HG03342 (cell line): ENCODE data around the gene RYR2.
"Not testable (repeated sequence)": the region's sequence is repeated elsewhere in the genome, so short reads cannot be mapped to it uniquely, and the experiment has no call there.

Experiments used
- ATAC-seq: cut with Tn5 transposase; IDR thresholded peaks from one replicate; pipeline ENCODE4 v1.9.1; 2021; ENCODE audit warnings: mild to moderate bottlenecking, moderate library complexity; ENCODE audit not compliant: unreplicated experiment

The RYR2 gene

DNA sequence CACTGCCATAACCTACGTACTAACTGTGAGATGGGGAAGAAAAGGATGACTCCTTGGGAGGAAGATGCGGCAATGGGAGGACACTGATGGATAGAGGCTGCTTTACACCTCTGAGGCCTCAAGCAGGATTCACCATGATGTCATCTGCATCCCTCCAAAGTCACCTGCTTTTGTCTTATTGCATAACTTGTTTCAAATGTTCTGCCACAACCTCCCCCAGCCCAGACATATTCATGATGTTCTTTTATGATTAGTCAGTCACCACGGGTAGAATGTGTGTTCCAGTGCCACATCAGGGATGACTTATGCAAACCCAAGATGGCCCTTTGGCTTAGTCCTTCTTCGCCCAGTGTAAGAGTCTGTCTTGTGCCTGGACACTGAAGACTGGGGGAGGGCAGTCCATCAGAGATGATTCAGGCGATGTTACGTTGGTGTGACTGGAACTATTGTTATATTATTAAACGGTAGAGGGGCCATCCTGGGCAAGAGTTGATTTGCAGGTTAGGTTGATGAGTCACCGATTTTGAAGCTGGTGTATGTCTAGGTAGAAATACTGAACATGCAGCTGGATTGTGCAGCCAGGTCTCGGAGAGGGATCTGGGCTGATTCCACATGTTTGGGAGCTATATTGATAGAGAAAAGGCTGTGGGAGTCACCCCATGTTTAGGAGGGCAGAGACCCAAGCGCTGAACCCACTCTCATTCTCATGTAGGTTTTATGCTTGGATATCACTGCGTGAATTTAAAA is 32.6 kb downstream of the RYR2 start:
- ATAC-seq: no peak

DNA sequence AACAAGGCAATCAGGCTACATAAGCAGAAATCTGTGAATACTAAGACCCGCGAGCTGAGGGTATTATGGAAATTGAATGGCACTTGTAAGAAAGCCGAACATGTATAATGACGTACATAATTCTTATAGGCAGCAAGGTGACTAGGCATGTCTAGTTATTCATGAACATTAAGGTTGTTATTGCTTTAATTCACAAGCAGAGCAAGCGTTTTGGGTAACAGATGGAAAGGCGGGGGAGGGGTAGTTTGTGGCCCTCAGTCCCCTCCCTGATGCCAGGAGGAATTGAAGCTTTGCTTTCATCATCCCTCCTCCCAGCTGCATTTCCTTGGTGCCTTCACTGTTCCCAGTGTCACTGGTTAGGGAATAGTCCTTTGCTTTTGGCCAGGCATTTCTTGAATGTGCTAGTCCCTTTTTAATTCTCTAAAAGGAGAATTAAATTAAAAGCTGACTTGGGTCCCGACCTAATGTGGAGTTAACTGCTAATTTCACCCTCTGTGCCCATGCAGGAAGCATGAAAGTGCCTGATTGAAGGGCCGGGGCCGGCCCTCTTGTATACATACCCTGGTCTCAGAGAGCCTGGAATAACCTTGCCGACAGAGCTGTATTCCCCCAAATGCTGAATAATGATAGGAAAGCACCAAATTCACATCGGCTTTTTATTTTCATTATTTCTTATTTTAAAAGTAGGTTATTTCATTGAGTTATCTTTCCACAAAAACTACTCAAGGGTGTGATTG is 42.5 kb downstream of the RYR2 start:
- ATAC-seq: no peak

DNA sequence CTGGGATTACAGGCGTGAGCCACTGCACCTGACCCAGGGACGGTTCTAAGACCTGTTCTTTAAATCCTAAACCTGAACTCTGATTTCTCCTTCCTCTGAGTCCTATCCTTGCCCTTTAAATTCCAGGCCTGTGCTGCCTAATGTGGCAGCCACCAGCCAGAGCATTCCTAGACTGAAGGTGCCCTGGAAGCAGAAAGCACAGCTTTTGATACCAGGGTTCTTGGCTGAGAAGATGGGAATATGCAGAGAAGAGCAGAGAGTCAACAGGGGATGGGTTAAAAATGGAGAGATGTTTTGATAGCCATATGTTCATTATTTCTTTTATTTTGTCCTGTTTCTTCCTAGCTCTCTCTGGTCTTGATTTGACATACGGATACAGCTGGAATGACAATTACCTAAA is 49.7 kb downstream of the RYR2 start:
- no peak for ATAC-seq

DNA sequence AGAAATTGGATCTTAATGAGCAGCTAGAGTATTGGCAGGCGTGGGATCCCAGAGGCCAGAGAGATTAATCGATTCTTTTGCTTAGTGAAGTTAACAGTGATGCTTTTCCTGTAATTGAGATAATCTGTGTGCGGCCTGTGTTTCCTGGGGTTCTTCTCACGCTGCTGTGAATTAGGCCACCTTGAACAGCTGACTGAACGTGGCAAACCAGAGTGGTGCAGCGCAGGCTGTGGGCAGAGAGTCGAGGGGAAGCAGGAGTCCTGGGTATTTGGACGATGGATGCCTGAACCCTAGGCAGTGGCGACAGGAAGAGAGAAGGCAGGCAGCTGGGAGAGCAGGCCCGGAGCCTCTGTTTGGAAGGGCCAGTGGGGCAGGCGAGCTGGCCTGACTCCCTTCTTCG is 51.7 kb downstream of the RYR2 start:
- no peak for ATAC-seq

DNA sequence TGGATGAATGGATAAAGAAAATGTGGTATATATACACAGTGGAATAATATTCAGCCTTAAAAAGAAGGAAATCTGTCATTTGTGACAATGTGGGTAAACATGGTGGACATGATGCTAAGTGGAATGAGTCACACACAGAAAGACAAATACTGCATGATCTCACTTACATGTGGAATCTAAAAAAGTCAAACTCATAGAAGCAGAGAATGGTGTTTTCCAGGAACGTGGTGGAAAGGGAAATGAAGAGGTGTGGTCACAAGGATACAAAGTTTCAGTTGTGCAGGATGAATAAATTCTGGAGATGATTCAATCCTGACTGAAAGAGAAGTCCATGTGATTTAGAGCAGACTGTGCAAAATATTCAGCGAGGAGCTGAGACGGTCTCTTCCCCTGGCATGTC is 56.6 kb downstream of the RYR2 start:
- ATAC-seq: no peak

DNA sequence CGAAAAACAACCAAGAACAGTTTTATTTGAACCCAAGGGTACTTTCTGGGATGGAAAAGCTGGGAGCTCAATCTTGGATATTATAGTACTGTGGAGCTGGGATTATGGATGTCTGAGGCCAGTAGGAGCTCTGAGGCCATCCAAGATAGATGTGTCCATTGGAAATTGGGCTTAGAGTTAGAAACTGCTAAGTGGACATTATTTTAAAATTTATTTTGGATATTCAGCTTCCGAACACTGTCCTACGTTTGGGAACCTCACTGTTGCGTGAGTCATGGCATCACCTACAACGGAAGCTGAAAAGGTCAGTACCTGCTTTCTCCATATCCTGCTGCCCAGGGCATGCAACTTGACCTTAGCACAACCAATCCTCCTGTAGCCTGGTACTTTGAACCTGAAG is 61.0 kb downstream of the RYR2 start:
- ATAC-seq: no peak

DNA sequence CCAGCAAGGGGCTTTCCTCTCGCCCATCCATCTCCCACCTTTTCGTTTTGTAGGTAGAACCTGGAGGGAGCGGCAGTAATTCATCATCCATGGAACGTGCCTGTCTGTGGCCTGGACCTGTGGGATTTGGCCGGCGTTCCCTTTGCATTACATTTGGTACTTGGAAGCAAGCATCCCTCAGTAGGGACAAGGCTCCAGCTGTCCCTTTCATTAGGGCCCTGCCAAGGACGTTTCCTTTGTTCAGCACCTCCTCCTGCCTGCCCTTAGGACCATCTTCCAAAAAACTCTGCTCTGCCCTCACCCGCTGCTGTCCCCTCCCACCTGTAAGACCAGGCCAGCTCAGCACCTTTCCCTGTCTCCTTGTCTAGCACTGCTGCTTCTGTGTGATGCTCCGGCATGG is 62.1 kb downstream of the RYR2 start:
- ATAC-seq: no peak

DNA sequence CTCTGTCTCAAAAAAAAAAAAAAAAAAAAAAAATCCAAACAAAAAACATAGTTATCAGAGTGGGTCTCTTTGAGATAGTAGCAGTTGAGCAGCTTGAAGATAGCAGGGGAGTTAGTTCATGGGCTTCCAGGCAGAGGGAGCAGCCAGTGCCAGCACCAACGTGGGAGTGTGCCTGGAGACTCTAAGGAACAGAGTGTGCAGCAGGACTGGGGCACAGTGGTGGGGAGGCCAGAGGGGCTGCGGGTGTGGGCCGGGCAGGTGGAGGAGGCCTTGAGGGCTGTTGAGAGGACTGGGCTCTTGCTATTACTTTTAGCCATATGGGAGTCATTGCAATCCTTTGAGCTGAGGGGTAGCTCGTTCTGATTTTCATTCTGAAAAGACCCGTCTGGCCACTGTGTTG is 63.8 kb downstream of the RYR2 start:
- ATAC-seq: no peak

DNA sequence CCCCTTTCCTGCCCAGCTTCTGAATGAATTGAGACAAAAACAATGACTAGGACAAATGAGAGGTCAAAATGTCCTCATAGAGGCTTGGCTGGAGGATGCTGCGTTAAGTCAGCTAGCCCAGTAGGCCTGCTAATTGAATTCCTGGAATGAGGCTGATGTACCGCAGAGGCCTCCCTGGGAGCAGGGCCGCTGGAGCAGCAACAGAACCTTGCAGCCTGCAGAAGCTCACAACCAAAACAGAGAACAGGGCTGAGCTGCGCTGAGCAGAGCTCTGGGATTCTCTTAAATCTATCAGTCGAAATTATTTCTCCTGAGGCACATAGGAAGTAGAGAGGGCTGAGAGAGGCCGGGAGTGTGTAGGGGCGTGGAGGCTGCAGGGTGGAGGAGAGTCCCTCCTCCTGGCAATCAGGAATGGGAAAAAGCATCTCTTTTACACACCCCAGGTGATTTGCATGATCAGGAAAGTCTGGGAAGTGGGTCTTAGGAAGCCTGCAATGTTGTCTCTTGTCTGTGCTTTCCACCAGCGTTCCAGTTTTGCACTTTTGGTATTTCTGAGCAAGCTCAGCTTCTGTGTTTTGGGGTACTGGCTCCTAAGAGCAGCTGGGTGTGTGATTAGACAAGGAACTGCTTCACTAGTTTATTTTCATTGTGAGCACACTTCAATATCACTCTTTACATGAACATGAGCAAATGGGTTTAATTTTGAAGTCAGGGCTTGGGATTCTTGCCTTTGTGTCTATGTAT is 66.5 kb downstream of the RYR2 start:
- ATAC-seq: no peak

DNA sequence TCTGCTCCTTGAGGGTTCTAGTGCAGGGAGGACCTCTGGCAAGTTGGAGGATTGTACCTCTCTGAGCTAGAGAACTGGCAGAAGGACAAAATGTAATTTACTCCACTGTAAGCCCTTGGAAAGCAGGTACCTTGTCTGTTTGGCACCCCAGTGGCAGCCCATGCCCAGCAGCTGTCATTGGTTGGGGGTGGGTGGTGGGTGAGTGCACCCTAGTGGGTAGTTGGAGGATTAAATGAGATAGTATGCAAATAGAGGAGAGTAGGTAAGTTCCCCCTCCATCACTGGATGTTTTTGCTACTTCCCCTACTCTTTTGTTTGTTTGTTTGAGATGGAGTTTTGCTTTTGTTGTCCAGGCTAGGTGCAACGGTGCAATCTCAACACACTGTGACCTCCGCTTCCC is 69.8 kb downstream of the RYR2 start:
- ATAC-seq: no peak

DNA sequence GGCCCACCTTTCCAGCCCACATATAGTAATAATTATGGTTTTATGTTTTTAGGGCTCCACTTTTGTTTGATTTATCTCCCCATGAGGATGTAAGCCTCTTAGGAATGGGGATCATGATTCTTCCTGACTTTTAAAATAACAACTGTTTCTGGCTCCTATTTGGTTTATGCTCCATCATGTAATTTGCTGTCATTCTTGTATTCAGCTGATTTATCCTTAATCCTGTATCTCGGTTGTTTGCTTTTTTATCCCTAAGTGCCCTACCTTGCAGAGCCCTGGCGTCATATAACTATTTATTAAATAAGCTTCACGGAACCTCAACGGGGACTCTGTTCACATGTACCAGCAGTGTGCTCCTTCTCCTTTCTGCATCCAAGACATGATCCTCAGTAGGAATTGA is 70.7 kb downstream of the RYR2 start:
- ATAC-seq: no peak

DNA sequence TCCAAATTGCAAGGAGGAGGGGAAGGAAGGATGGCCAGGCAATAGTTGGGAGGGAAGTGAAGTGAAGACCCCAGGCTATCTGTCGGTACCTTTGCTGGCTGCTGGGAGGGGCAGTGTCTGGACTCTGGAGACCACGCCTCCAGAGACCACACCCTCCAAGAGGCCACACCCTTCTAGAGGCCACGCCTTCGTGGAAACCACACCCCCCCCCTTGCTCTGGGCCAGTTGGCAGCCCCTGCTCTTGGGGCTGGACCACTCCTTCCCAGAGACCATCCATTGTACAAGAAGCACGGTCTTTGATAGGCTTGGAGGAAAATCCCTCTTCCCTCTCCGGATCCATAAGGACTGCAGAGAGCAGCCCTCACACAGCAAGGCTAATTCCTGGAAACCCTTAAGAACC is 73.1 kb downstream of the RYR2 start:
- no peak for ATAC-seq

DNA sequence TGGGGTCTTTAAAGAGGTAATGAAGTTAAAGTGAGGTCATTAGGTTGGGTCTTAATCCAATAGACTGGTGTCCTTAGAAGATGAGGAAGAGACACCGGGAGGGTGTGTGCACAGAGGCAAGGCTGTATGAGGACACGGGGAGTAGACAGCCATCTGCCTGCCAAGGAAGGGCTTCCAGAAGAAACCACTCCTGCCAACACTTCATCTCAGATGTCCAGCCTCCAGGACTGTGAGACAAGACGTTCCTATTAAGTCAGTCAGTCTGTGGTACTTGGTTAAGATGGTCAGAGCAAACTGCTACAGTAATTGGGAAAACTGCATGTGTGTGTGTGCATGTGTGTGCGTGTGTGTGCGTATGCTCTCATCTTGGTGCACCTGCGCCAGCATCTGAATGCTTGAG is 77.1 kb downstream of the RYR2 start:
- ATAC-seq: no peak

DNA sequence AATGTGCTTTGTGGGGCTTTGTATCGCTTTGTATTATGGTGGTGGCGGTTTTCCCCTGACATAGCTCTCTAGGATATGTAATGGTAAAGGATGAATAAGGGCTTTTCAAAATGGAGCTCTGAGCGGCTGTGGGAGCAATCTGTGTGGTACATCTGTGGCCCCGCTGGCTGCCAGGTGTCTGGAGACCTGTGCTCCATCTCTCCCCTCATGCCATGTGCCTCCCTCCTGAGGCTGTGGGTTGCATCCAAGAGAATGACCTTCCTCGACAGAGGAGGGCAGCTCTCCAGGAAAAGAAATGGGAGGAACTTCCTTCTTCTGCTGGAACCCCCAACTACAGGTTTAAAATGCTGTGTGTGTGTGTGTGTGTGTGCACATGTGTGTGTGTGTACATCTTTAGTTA is 78.7 kb downstream of the RYR2 start:
- ATAC-seq: no peak

DNA sequence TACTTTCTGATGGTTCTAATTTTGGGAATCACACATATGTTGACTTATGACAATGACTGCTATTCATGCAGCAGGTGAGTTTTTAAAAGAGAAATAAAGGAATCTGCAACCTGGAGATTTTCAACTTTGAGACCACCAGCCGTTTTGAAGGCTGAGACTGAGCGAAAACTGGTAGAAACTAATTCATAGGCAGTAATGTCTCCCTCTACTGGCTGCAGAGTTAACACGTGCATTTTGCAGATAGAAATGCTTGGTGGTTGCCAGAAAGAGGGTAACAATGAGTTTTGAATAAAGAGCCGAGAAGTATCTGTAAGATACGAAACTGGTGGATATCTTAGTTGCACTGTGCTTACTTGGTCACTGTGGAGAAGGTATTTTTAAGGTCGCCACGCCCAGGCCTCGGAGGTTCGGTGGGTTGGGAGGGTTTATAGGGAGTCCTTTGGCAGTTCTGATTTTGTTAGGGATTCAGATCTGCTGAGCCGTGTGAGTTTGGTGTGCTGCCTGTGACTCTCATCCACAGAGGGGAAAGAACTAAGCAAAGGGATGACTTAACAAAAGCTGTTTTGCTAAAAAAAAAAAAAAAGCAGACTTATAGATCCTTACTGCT is 83.0 kb downstream of the RYR2 start:
- ATAC-seq: no peak

DNA sequence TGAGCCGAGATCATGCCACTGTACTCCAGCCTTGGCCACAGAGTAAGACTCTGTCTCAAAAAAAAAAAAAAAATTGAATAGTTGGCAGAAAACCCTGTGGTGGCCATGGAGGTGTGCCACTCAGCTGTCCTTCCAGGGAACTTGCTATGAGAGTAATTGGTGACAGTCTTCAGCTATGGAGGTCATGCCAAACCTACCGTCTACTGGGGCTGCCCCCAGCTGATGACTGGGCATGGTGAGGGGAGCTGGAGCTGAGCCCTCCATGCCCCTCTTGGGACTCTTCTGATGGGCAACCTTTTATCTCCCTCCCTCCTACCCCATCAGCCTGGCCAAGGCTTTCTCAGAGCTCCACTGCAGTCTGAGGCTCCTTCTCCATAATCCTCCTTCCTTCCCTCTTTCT is 84.2 kb downstream of the RYR2 start:
- ATAC-seq: no peak

DNA sequence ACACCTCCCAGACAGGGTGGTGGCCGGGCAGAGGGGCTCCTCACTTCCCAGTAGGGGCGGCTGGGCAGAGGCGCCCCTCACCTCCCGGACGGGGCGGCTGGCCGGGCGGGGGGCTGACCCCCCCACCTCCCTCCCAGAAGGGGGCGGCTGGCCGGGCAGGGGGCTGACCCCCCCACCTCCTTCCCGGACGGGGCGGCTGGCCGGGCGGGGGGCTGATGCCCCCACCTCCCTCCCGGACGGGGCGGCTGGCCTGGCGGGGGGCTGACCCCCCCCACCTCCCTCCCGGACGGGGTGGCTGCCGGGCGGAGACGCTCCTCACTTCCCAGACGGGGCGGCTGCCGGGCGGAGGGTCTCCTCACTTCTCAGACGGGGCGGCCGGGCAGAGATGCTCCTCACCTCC is 85.3 kb downstream of the RYR2 start:
- not testable (repeated sequence) for ATAC-seq

DNA sequence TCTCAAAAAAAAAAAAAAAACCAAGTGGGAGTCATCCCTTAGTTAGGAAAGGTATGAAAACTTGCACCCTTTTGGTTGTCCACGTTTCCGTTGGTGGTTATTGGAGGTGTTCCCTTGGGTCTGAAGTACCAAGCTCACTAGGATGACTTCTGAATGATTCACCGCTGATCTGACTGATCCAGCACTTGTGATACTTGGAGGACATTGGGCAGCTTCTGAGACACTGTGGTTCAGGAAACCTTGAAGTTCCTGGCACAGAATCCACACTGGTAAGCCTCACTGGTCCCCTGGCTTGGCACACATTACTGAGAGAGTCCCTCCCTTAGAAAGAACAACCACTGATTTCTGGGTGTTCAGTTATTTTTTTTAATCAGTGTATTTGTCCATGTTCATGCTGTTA is 91.9 kb downstream of the RYR2 start:
- ATAC-seq: no peak

DNA sequence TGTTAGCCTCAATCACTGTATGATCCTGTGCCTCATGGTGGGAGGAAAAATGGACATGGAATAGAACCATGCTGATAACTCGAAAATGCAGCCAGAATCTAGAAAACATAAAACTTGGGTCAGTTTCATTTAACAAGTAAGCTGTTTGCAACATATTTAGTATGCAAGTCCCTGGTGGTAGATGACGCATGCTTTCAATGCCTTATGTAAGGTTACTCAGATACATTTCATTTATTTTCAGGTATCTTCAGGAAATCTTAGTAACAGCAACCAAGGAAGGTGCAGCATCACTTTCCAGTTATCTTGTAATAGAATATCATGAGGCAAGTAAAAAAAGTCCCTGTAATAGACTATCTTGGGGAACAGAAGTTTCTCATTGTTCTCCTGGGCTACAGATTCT is 92.9 kb downstream of the RYR2 start:
- ATAC-seq: no peak

DNA sequence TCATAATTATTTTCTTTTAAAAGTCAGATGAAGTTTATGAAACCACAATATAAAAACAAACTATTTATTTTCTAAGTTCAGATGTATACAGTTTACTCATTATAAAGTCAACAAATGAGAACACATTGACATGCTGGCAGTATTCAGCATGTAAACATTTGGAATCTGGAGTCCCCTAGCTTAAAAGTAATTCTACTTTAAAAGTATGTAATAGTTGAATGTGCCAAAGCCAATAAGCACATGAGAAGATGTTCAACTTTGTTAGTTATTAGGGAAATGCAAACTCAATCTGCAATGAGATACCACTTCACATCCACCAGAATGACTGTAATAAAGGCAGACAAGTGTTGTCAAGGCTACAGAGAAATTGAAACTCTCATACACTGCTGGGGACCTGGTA is 96.6 kb downstream of the RYR2 start:
- no peak for ATAC-seq

DNA sequence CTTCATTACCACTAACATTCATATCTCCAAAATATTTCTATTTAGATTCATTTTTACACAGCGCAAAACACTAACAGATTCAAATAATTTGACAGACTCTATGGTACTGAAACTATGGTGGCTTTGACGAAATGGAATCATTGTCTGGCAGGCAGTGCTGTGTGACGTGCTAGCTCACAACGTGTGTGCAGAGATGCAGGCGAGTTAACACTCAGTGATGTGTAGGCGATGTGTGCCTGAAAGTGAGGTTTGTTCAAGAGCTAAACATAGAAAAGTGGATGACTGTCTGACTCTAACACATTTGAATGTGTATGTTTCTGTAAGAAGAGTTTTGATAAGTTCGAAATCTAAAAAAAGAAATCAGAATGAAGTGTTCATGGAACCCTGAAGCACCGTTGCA is 97.7 kb downstream of the RYR2 start:
- ATAC-seq: no peak

DNA sequence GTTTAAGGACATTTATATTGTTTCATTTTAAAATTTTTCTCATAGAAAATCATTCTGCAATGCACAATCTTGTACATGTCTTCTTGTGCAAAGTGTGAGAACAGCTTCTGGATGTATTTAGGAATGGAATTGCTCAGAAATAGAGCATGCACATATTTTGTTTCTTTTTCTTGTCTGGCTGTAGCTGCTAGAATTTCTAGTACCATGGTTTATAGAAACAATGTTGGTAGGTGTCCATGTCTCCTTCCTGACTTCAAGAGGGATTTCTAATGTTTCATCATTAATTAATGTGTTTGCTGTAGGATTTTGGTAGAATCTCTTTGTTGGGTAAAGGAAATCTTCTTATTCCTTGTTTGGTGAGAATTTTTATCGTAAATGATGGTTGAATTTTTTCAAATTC is 99.0 kb downstream of the RYR2 start:
- no peak for ATAC-seq
